Neural progenitor cell (in vitro differentiated cells): ENCODE measurements around the gene HM13. TPM values are rescaled to one million over a fixed set of nuclear protein-coding genes. Genes with fewer than 3 reads are reported as not detected.
A peak's percentile ranks its signal among the peaks of the same experiment; 100 is the strongest.

Experiments used
- DNase-seq: peaks from one replicate; pipeline ENCODE4 v3.0.0-alpha.2; 2016; ENCODE audit warnings: low spot score
- H2AFZ ChIP-seq: fragments of 200-600 bp; sonication (generic); replicated peaks from 2 replicates; pipeline ENCODE4 v1.6.1; 2016; ENCODE audit warnings: antibody characterized with exemption
- H3F3A ChIP-seq: fragments of 200-600 bp; sonication (generic); 2 replicates; pipeline ENCODE4 v1.6.1; 2016; ENCODE audit warnings: antibody characterized with exemption, low read depth
- H3K27ac ChIP-seq: fragments of 200-600 bp; sonication (generic); 2 replicates; pipeline ENCODE4 v1.5.1; 2016; ENCODE audit warnings: mild to moderate bottlenecking
- H3K27me3 ChIP-seq: fragments of 200-600 bp; sonication (generic); 2 replicates; pipeline ENCODE4 v1.6.1; 2016; ENCODE audit warnings: mild to moderate bottlenecking, moderate library complexity
- H3K36me3 ChIP-seq: fragments of 200-600 bp; sonication (generic); 2 replicates; pipeline ENCODE4 v1.5.1; 2016
- H3K4me1 ChIP-seq: fragments of 200-600 bp; sonication (generic); 2 replicates; pipeline ENCODE4 v1.6.1; 2016; ENCODE audit warnings: mixed run types
- H3K4me2 ChIP-seq: fragments of 200-600 bp; sonication (generic); 2 replicates; pipeline ENCODE4 v1.6.1; 2016
- H3K4me3 ChIP-seq: fragments of 200-600 bp; sonication (generic); 2 replicates; pipeline ENCODE4 v1.5.1; 2016
- H3K79me2 ChIP-seq: fragments of 200-600 bp; sonication (generic); 2 replicates; pipeline ENCODE4 v1.6.1; 2016; ENCODE audit warnings: low read depth
- H3K9ac ChIP-seq: fragments of 200-600 bp; sonication (generic); 2 replicates; pipeline ENCODE4 v1.6.1; 2016
- H3K9me3 ChIP-seq: fragments of 200-600 bp; sonication (generic); 2 replicates; pipeline ENCODE4 v1.5.1; 2016; ENCODE audit warnings: low read depth
- H4K20me1 ChIP-seq: fragments of 200-600 bp; sonication (generic); 2 replicates; pipeline ENCODE4 v1.6.1; 2016; ENCODE audit warnings: low read depth
- H3K27ac Mint-ChIP-seq: 3 replicates; pipeline ENCODE4 v1.8.0; 2021; ENCODE audit warnings: mixed read lengths
- H3K27me3 Mint-ChIP-seq: 2 replicates; pipeline ENCODE4 v1.8.0; 2022; ENCODE audit warnings: low read depth, mild to moderate bottlenecking, inconsistent platforms, moderate library complexity, mixed read lengths; ENCODE audit not compliant: insufficient read depth
- H3K36me3 Mint-ChIP-seq: 3 replicates; pipeline ENCODE4 v1.8.0; 2021; ENCODE audit warnings: mixed read lengths
- H3K4me1 Mint-ChIP-seq: 3 replicates; pipeline ENCODE4 v1.8.0; 2021; ENCODE audit warnings: mixed read lengths
- H3K4me3 Mint-ChIP-seq: 3 replicates; pipeline ENCODE4 v1.8.0; 2021; ENCODE audit warnings: mild to moderate bottlenecking, moderate library complexity, mixed read lengths
- H3K9me3 Mint-ChIP-seq: 3 replicates; pipeline ENCODE4 v1.8.0; 2020; ENCODE audit warnings: mixed read lengths
- CTCF ChIP-seq: fragments of 200-600 bp; sonication (generic); IDR thresholded peaks from 2 replicates; pipeline ENCODE4 v1.5.1; 2017; ENCODE audit warnings: antibody characterized with exemption, mild to moderate bottlenecking
- EZH2 ChIP-seq: fragments of 200-600 bp; sonication (generic); IDR thresholded peaks from 2 replicates; pipeline ENCODE4 v1.6.1; 2017; ENCODE audit warnings: antibody characterized with exemption, mild to moderate bottlenecking, moderate library complexity
- EZH2phosphoT487 ChIP-seq: fragments of 200-600 bp; sonication (generic); IDR thresholded peaks from 2 replicates; pipeline ENCODE4 v1.6.1; 2017; ENCODE audit warnings: antibody characterized with exemption
- total RNA-seq: library from RNA; depleted of rRNA; stranded (reverse); fragments of >200 nt; gene quantifications from 2 replicates; pipeline ENCODE4 v1.2.3, GENCODE V29; 2015; ENCODE audit warnings: low replicate concordance

The HM13 gene
- total RNA-seq, 1 donor from 2014 or later, result 46.2 TPM

- Histone ChIP-seq H3K4me2 (no peak overlapping the region), H3K79me2 (no peaks in the 10 kb centered on the region), H2AFZ (no peak overlapping the region), H4K20me1 (no peaks in the 10 kb centered on the region), H3K4me3 (no peak overlapping the region), H3K27me3 (no peaks in the 10 kb centered on the region), H3K9ac (no peak overlapping the region), H3K36me3 (no peaks in the 10 kb centered on the region), H3K4me1 (no peaks in the 10 kb centered on the region), H3K9me3 (peaks cover 12% of the 10 kb centered on the region), H3K27ac (no peak overlapping the region), H3F3A (no peaks in the 10 kb centered on the region)
- H3K4me3 Mint-ChIP-seq, result no peak overlapping the region
- no peak for TF ChIP-seq EZH2phosphoT487
- TF ChIP-seq EZH2, result no peak
- TF ChIP-seq CTCF, result no peak
- H3K4me1 Mint-ChIP-seq, result no peaks in the 10 kb centered on the region
- no peaks in the 10 kb centered on the region for H3K9me3 Mint-ChIP-seq
- no peak overlapping the region for H3K27ac Mint-ChIP-seq
- no peak for DNase-seq
- H3K36me3 Mint-ChIP-seq, result no peaks in the 10 kb centered on the region
- H3K27me3 Mint-ChIP-seq, result peaks cover 19% of the 10 kb centered on the region
Observed at GRCh38 chr20:31489152-31489551, 25.1 kb upstream of the HM13 start.

DNA sequence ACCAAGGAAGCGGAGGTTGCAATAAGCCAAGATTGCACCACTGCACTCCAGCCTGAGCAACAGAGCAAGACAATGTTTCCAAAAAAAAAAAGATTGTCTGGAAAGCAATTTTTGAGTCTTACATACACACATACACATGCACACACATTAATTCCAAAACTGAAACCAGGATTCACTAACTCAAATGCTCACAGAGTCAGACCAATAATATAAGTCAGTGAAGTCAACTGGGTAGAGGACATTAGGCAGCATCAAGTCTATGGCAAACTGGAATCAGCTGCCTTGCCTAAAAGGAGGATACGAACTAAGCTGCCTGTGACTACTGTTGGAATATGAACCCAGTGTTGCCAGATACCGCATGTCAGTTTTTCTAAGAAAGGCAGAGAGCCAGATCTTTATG is 23.5 kb upstream of the HM13 start:
- H3K4me1 Mint-ChIP-seq, result no peaks in the 10 kb centered on the region
- no peaks in the 10 kb centered on the region for H3K36me3 Mint-ChIP-seq
- Histone ChIP-seq H3K9ac (no peak overlapping the region), H2AFZ (no peak overlapping the region), H3K4me3 (no peak overlapping the region), H3K4me1 (no peaks in the 10 kb centered on the region), H3F3A (no peaks in the 10 kb centered on the region), H3K27ac (no peak overlapping the region), H3K79me2 (no peaks in the 10 kb centered on the region), H3K4me2 (no peak overlapping the region), H3K9me3 (peaks cover 12% of the 10 kb centered on the region), H3K27me3 (no peaks in the 10 kb centered on the region), H3K36me3 (no peaks in the 10 kb centered on the region), H4K20me1 (no peaks in the 10 kb centered on the region)
- H3K27me3 Mint-ChIP-seq, result peaks cover 19% of the 10 kb centered on the region
- TF ChIP-seq EZH2phosphoT487 (no peak), CTCF (no peak), EZH2 (no peak)
- no peak overlapping the region for H3K27ac Mint-ChIP-seq
- no peak overlapping the region for H3K4me3 Mint-ChIP-seq
- DNase-seq, result no peak
- H3K9me3 Mint-ChIP-seq, result no peaks in the 10 kb centered on the region

DNA sequence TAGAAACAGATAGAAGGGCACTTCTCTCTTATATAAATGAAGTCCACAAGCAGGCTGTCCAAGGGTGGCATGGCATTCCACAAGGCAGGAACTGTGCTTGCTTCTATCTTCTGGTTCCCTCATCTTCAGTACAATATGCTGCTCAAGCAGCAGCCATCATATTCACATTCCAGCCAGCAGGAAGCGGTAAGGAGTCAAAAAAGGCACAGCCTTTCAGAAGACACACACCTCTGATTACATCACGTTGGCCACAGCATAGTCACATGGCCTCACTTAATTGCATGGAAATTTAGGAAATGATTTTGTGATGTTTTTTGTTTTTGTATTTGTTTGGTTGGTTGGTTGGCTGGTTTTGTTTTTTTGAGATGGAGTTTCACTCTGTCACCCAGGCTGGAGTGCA is 20.1 kb upstream of the HM13 start:
- Histone ChIP-seq H3K79me2 (no peaks in the 10 kb centered on the region), H4K20me1 (no peaks in the 10 kb centered on the region), H3K9me3 (peaks cover 12% of the 10 kb centered on the region), H3K4me2 (no peak overlapping the region), H3K27ac (no peak overlapping the region), H3K27me3 (no peaks in the 10 kb centered on the region), H3K9ac (no peak overlapping the region), H3F3A (no peaks in the 10 kb centered on the region), H3K4me1 (no peaks in the 10 kb centered on the region), H2AFZ (no peak overlapping the region), H3K4me3 (no peak overlapping the region), H3K36me3 (no peaks in the 10 kb centered on the region)
- Mint-ChIP-seq H3K27ac (no peak overlapping the region), H3K4me3 (no peak overlapping the region), H3K27me3 (peaks cover 21% of the 10 kb centered on the region), H3K9me3 (no peaks in the 10 kb centered on the region), H3K4me1 (peaks cover 4% of the 10 kb centered on the region), H3K36me3 (no peaks in the 10 kb centered on the region)
- peak; percentile 37 for TF ChIP-seq CTCF
- no peak for TF ChIP-seq EZH2phosphoT487
- peak; percentile 25 for DNase-seq

- no peaks in the 10 kb centered on the region for H3F3A ChIP-seq
- no peaks in the 10 kb centered on the region for H3K4me1 ChIP-seq
- H3K4me2 ChIP-seq, result no peak overlapping the region
- H2AFZ ChIP-seq, result no peak overlapping the region
- H4K20me1 ChIP-seq, result no peaks in the 10 kb centered on the region
- Mint-ChIP-seq H3K27me3 (peaks cover 20% of the 10 kb centered on the region), H3K4me3 (no peak overlapping the region), H3K27ac (no peak overlapping the region), H3K4me1 (peaks cover 4% of the 10 kb centered on the region), H3K36me3 (no peaks in the 10 kb centered on the region), H3K9me3 (no peaks in the 10 kb centered on the region)
- TF ChIP-seq EZH2 (no peak), EZH2phosphoT487 (no peak), CTCF (no peak)
- H3K36me3 ChIP-seq, result no peaks in the 10 kb centered on the region
- H3K4me3 ChIP-seq, result no peak overlapping the region
- no peaks in the 10 kb centered on the region for H3K27me3 ChIP-seq
- peaks cover 5% of the 10 kb centered on the region for H3K9me3 ChIP-seq
- no peak overlapping the region for H3K27ac ChIP-seq
- DNase-seq, result no peak
- H3K79me2 ChIP-seq, result no peaks in the 10 kb centered on the region
- no peak overlapping the region for H3K9ac ChIP-seq
Observed at GRCh38 chr20:31496761-31497295, 17.4 kb upstream of the HM13 start.
